Measurements from ENCODE around the gene TLR6. TPM values are rescaled to one million over a fixed set of nuclear protein-coding genes. Genes with fewer than 3 reads are reported as not detected.

The TLR6 gene
- total RNA-seq, 1 donor from 2014 or later: 9.6 TPM

GRCh38 chr4:38784141-38784540, 72.5 kb downstream of the TLR6 start:
- no peaks in the 10 kb centered on the region for H3K9me3 ChIP-seq
- H3K27ac ChIP-seq: no peak overlapping the region
- no peak for TF ChIP-seq CTCF (IDR thresholded peaks at IDR 0.05)
- H3K27me3 ChIP-seq: no peaks in the 10 kb centered on the region
- H3K4me1 ChIP-seq: no peaks in the 10 kb centered on the region
- intact Hi-C loops (cut with DNase I): no loop called here
- H3K36me3 ChIP-seq: no peaks in the 10 kb centered on the region
- DNase-seq (no peak), ATAC-seq (no peak)
- no peak overlapping the region for H3K4me3 ChIP-seq

- Histone ChIP-seq H3K9me3 (no peaks in the 10 kb centered on the region), H3K27ac (no peak overlapping the region), H3K4me1 (no peaks in the 10 kb centered on the region), H3K36me3 (no peaks in the 10 kb centered on the region), H3K4me3 (no peak overlapping the region), H3K27me3 (no peaks in the 10 kb centered on the region)
- ATAC-seq (no peak), DNase-seq (no peak)
- intact Hi-C loops (cut with DNase I): no loop called here
- no peak for TF ChIP-seq CTCF (IDR thresholded peaks at IDR 0.05)
These were observed 73.5 kb downstream of the TLR6 start for GRCh38 chr4:38783109-38783460.

- no peaks in the 10 kb centered on the region for H3K9me3 ChIP-seq
- peak; percentile 76 for TF ChIP-seq CTCF (IDR thresholded peaks at IDR 0.05)
- no peak within 1 kb of the TSS for H3K27ac ChIP-seq
- no peaks in the 10 kb centered on the region for H3K27me3 ChIP-seq
- no peaks in the 10 kb centered on the region for H3K36me3 ChIP-seq
- no peaks in the 10 kb centered on the region for H3K4me1 ChIP-seq
- DNase-seq (no peak), ATAC-seq (peak; percentile 80)
- H3K4me3 ChIP-seq: no peak within 1 kb of the TSS
- intact Hi-C loops (cut with DNase I): no loop called here
These were observed 74.0 kb downstream of the TLR6 start, which contains the start of gene TLR10 for GRCh38 chr4:38782452-38783108. TLR10 (minus strand) TSS chr4:38782990; CDS start chr4:38775590, 7,400 bp downstream.

GRCh38 chr4:38781854-38782261, 74.8 kb downstream of the TLR6 start:
- H3K36me3 ChIP-seq: no peaks in the 10 kb centered on the region
- intact Hi-C loops (cut with DNase I): no loop called here
- H3K27me3 ChIP-seq: no peaks in the 10 kb centered on the region
- no peak for TF ChIP-seq CTCF (IDR thresholded peaks at IDR 0.05)
- no peak overlapping the region for H3K4me3 ChIP-seq
- no peak overlapping the region for H3K27ac ChIP-seq
- ATAC-seq (no peak), DNase-seq (no peak)
- no peaks in the 10 kb centered on the region for H3K4me1 ChIP-seq
- no peaks in the 10 kb centered on the region for H3K9me3 ChIP-seq

GRCh38 chr4:38780833-38781484, 75.7 kb downstream of the TLR6 start:
- Histone ChIP-seq H3K36me3 (no peaks in the 10 kb centered on the region), H3K9me3 (no peaks in the 10 kb centered on the region), H3K4me3 (no peak overlapping the region), H3K4me1 (no peaks in the 10 kb centered on the region), H3K27ac (no peak overlapping the region), H3K27me3 (no peaks in the 10 kb centered on the region)
- TF ChIP-seq CTCF (IDR thresholded peaks at IDR 0.05): no peak
- intact Hi-C loops (cut with DNase I): no loop called here
- ATAC-seq: no peak
- DNase-seq: no peak

All from upper lobe of right lung (tissue), 1 donor.